Naive thymus-derived CD4-positive, alpha-beta T cell (primary cell): ENCODE data around the gene DIDO1. TPM values are rescaled to one million over a fixed set of nuclear protein-coding genes. Genes with fewer than 3 reads are reported as not detected.

Experiments
- ATAC-seq: fragments of 150-1000 bp; cut with Tn5 transposase; 2 replicates; pipeline ENCODE4 v1.10.0; 2021; ENCODE audit warnings: mild to moderate bottlenecking, moderate library complexity
- CTCF ChIA-PET: fragments of 350-600 bp; sonication (Branson Sonifier 250); formaldehyde crosslinking; loops from one replicate; lab custom pipeline; 2021; ENCODE audit warnings: antibody characterized with exemption; lab: Charles Lee
- POLR2A ChIA-PET: fragments of 350-600 bp; sonication (Branson Sonifier 250); formaldehyde crosslinking; loops from one replicate; lab custom pipeline; 2021; ENCODE audit warnings: antibody characterized with exemption, inconsistent platforms; lab: Charles Lee
- DNase-seq, 9 donors: peaks; one replicate each; pipeline versions ENCODE4 v3.0.0 to v3.0.0-alpha.2; 2020 to 2022; ENCODE audit warnings: mixed read lengths in 1 of 9
- H3K27ac ChIP-seq: one replicate; pipeline ENCODE4 v1.7.0; 2013; ENCODE audit warnings: mild to moderate bottlenecking, low read depth, low read length, moderate library complexity
- H3K27me3 ChIP-seq, 2 donors: one replicate each; pipeline ENCODE4 v1.7.0; 2013; ENCODE audit warnings: low read length in 2 of 2, mild to moderate bottlenecking in 2 of 2, moderate library complexity in 2 of 2; ENCODE audit not compliant: control insufficient read depth in 2 of 2, insufficient read depth in 2 of 2
- H3K36me3 ChIP-seq, 3 experiments: 1 replicate in 2 of 3; 2 replicates in 1 of 3; pipeline ENCODE4 v1.7.0; 2013; ENCODE audit warnings: low read length in 3 of 3, mild to moderate bottlenecking in 3 of 3, moderate library complexity in 1 of 3; ENCODE audit not compliant: insufficient read depth in 3 of 3, control insufficient read depth in 2 of 3
- H3K4me1 ChIP-seq, 2 donors: one replicate each; pipeline ENCODE4 v1.7.0; 2013; ENCODE audit warnings: low read length in 2 of 2, mild to moderate bottlenecking in 2 of 2, moderate library complexity in 1 of 2; ENCODE audit not compliant: control insufficient read depth in 2 of 2, insufficient read depth in 2 of 2
- H3K4me3 ChIP-seq: 2 replicates; pipeline ENCODE4 v1.7.0; 2013; ENCODE audit warnings: mild to moderate bottlenecking, low read length
- H3K9me3 ChIP-seq, 3 experiments: 1 replicate in 2 of 3; 2 replicates in 1 of 3; pipeline ENCODE4 v1.7.0; 2013; ENCODE audit warnings: low read length in 3 of 3; ENCODE audit not compliant: control insufficient read depth in 2 of 3
- H3K27ac Mint-ChIP-seq, 9 donors: one replicate each; pipeline ENCODE4 v1.8.0; 2020 to 2022; ENCODE audit warnings: mixed read lengths in 9 of 9, mild to moderate bottlenecking in 8 of 9, moderate library complexity in 5 of 9, inconsistent platforms in 2 of 9
- H3K27me3 Mint-ChIP-seq, 5 donors: one replicate each; pipeline ENCODE4 v1.8.0; 2021 to 2022; ENCODE audit warnings: mixed read lengths in 5 of 5, mild to moderate bottlenecking in 1 of 5
- H3K36me3 Mint-ChIP-seq, 5 donors: one replicate each; pipeline ENCODE4 v1.8.0; 2020 to 2022; ENCODE audit warnings: mixed read lengths in 5 of 5, mild to moderate bottlenecking in 3 of 5, inconsistent platforms in 1 of 5
- H3K4me1 Mint-ChIP-seq, 7 donors: one replicate each; pipeline ENCODE4 v1.8.0; 2020 to 2022; ENCODE audit warnings: mixed read lengths in 7 of 7, mild to moderate bottlenecking in 3 of 7, inconsistent platforms in 1 of 7
- H3K4me3 Mint-ChIP-seq, 10 donors: one replicate each; pipeline ENCODE4 v1.8.0; 2020 to 2022; ENCODE audit warnings: mild to moderate bottlenecking in 10 of 10, mixed read lengths in 10 of 10, moderate library complexity in 6 of 10, inconsistent platforms in 2 of 10
- H3K9me3 Mint-ChIP-seq, 11 donors: one replicate each; pipeline ENCODE4 v1.8.0; 2020 to 2022; ENCODE audit warnings: mixed read lengths in 11 of 11, mild to moderate bottlenecking in 4 of 11, inconsistent platforms in 1 of 11, moderate library complexity in 1 of 11
- intact Hi-C, 2 donors: fragments of 100-400 bp; cut with micrococcal nuclease; formaldehyde crosslinking; loops; one replicate each; pipeline ENCODE4 v1.15.1; 2023
- polyA plus RNA-seq, 2 donors: library from polyadenylated mRNA; unstranded; fragments of 300-500 nt; fragmentation: Illumina TruSeq; gene quantifications; one replicate each; pipeline ENCODE4 v1.2.3, GENCODE V29; 2021
- total RNA-seq, 6 experiments: library from RNA in 5 of 6; stranded (reverse) in 5 of 6; gene quantifications; 1 replicate in 5 of 6; 2 replicates in 1 of 6; pipeline ENCODE4 v1.2.3 and lab custom pipeline; 2021 to 2026

DIDO1 gene
- total and polyA plus RNA-seq, 7 experiments from 2014 or later = 36.6 to 139 (median 69.2) TPM

- intact Hi-C loops = loop anchor here (5.0 kb wide), 5 partner anchors 33 to 813 kb away; partner anchors contain the start of genes ADRM1 (in 1 of the 2), LSM14B (in 1 of the 2) and YTHDF1 (in 1 of the 2)
- no peak for DNase-seq
- Histone ChIP-seq H3K4me1 (peaks cover 34 to 38% of the 10 kb centered on the region in 2 donors), H3K4me3 (no peak overlapping the region), H3K27ac (no peak overlapping the region), H3K9me3 (no peaks in the 10 kb centered on the region), H3K36me3 (peaks cover 0 to 29% (median 0%) of the 10 kb centered on the region in 3 experiments), H3K27me3 (no peaks in the 10 kb centered on the region)
- ChIA-PET POLR2A (interaction anchor here (1.7 to 7.0 kb wide), 5 partner anchors 9 to 35 kb away, joined by 6 to 84 read pairs (median 57); partner anchors contain the start of genes DIDO1 and SLC17A9), CTCF (interaction anchor here (0.8 to 2.2 kb wide), 7 partner anchors 9 to 36 kb away, joined by 3 to 8 read pairs (median 4); partner anchors contain the start of gene DIDO1)
- H3K27me3 Mint-ChIP-seq = no peaks in the 10 kb centered on the region
- H3K4me3 Mint-ChIP-seq = no peak overlapping the region
- peaks cover 17 to 47% (median 30%) of the 10 kb centered on the region in 7 donors for H3K4me1 Mint-ChIP-seq
- no peaks in the 10 kb centered on the region for H3K9me3 Mint-ChIP-seq
- peaks cover 0 to 9% (median 0%) of the 10 kb centered on the region in 5 donors for H3K36me3 Mint-ChIP-seq
- no peak for ATAC-seq
- no peak overlapping the region for H3K27ac Mint-ChIP-seq
These were observed 9.1 kb upstream of the DIDO1 start for GRCh38 chr20:62935204-62935967.

GRCh38 chr20:62933966-62934365 is 7.7 kb upstream of the DIDO1 start:
- POLR2A ChIA-PET = interaction anchor here (1.0 to 7.0 kb wide), 5 partner anchors 8 to 33 kb away, joined by 4 to 84 read pairs (median 10); partner anchors contain the start of gene DIDO1
- no peak overlapping the region for H3K27ac Mint-ChIP-seq
- ATAC-seq = no peak
- peaks cover 0 to 6% (median 0%) of the 10 kb centered on the region in 5 donors for H3K36me3 Mint-ChIP-seq
- Histone ChIP-seq H3K4me1 (peaks cover 28 to 36% of the 10 kb centered on the region in 2 donors), H3K27me3 (no peaks in the 10 kb centered on the region), H3K4me3 (no peak overlapping the region), H3K27ac (no peak overlapping the region), H3K9me3 (no peaks in the 10 kb centered on the region), H3K36me3 (peaks cover 0 to 29% (median 0%) of the 10 kb centered on the region in 3 experiments)
- CTCF ChIA-PET = interaction anchor here (1.0 to 2.2 kb wide), 3 partner anchors 26 to 32 kb away, joined by 3 to 8 read pairs (median 4); no protein-coding TSS in a partner anchor
- peak in 1 of 9 donors; percentile 2 for DNase-seq
- H3K4me1 Mint-ChIP-seq = peaks cover 13 to 48% (median 26%) of the 10 kb centered on the region in 7 donors
- no peaks in the 10 kb centered on the region for H3K9me3 Mint-ChIP-seq
- intact Hi-C loops = no loop called here
- no peak overlapping the region for H3K4me3 Mint-ChIP-seq
- no peaks in the 10 kb centered on the region for H3K27me3 Mint-ChIP-seq

- intact Hi-C loops = no loop called here
- Mint-ChIP-seq H3K9me3 (no peaks in the 10 kb centered on the region), H3K27me3 (no peaks in the 10 kb centered on the region), H3K27ac (peak overlapping the region in 4 of 9 donors; percentile 82 to 92 (median 88)), H3K4me1 (peaks cover 23 to 56% (median 35%) of the 10 kb centered on the region in 7 donors), H3K4me3 (no peak overlapping the region), H3K36me3 (peaks cover 0 to 2% (median 0%) of the 10 kb centered on the region in 5 donors)
- DNase-seq = no peak
- no peak for ATAC-seq
- Histone ChIP-seq H3K36me3 (peaks cover 0 to 18% (median 0%) of the 10 kb centered on the region in 3 experiments), H3K4me3 (no peak overlapping the region), H3K9me3 (no peaks in the 10 kb centered on the region), H3K27me3 (no peaks in the 10 kb centered on the region), H3K4me1 (peaks cover 36 to 49% of the 10 kb centered on the region in 2 donors), H3K27ac (no peak overlapping the region)
- ChIA-PET POLR2A (interaction anchor here (1.0 kb wide), 1 partner anchor 12 kb away, joined by 3 read pairs; no protein-coding TSS in a partner anchor), CTCF (no interaction called here)
These were observed 5.2 kb upstream of the DIDO1 start for GRCh38 chr20:62931464-62931863.

- POLR2A ChIA-PET = interaction anchor here (0.6 to 6.4 kb wide), 7 partner anchors 8 to 97 kb away, joined by 3 to 84 read pairs (median 3); partner anchors contain the start of genes GID8 and SLC17A9
These were observed 2.8 kb upstream of the DIDO1 start for GRCh38 chr20:62929051-62929538.

GRCh38 chr20:62928246-62928939 is 2.1 kb upstream of the DIDO1 start:
- CTCF ChIA-PET = interaction anchor here (0.7 to 3.2 kb wide), 4 partner anchors 9 to 44 kb away, joined by 3 to 16 read pairs (median 9); partner anchors contain the start of gene GID8
- peaks cover 41 to 42% of the 10 kb centered on the region in 2 donors for H3K4me1 ChIP-seq
- intact Hi-C loops = loop anchor here (5.0 to 10.0 kb wide), 4 partner anchors 36 to 274 kb away; partner anchors contain the start of gene TCFL5 (in 2 of the 2)
- no peaks in the 10 kb centered on the region for H3K27me3 ChIP-seq
- H3K27ac Mint-ChIP-seq = peak overlapping the region; percentile 81 to 99 (median 93)
- H3K27ac ChIP-seq = peak overlapping the region; percentile 95
- H3K9me3 Mint-ChIP-seq = no peaks in the 10 kb centered on the region
- H3K4me3 ChIP-seq = peak overlapping the region; percentile 62
- POLR2A ChIA-PET = interaction anchor here (0.6 to 6.4 kb wide), 9 partner anchors 8 to 290 kb away, joined by 3 to 84 read pairs (median 9); partner anchors contain the start of genes GID8 and SLC17A9
- DNase-seq = no peak
- H3K36me3 Mint-ChIP-seq = peaks cover 0 to 5% (median 0%) of the 10 kb centered on the region in 5 donors
- peak overlapping the region; percentile 86 to 99 (median 95) for H3K4me3 Mint-ChIP-seq
- H3K4me1 Mint-ChIP-seq = peaks cover 40 to 77% (median 56%) of the 10 kb centered on the region in 7 donors
- ATAC-seq = no peak
- H3K9me3 ChIP-seq = no peaks in the 10 kb centered on the region
- H3K36me3 ChIP-seq = peaks cover 0 to 5% (median 0%) of the 10 kb centered on the region in 3 experiments
- no peaks in the 10 kb centered on the region for H3K27me3 Mint-ChIP-seq

More at GRCh38 chr20:62929051-62929538, 2.8 kb upstream of the DIDO1 start:
- peak in 7 of 9 donors; percentile 26 to 67 (median 36) for DNase-seq
- ATAC-seq = peak; percentile 57
- H3K4me1 ChIP-seq = peaks cover 35 to 39% of the 10 kb centered on the region in 2 donors
- H3K4me3 Mint-ChIP-seq = peak overlapping the region; percentile 86 to 99 (median 95)
- H3K36me3 ChIP-seq = peaks cover 0 to 5% (median 0%) of the 10 kb centered on the region in 3 experiments
- peaks cover 34 to 71% (median 49%) of the 10 kb centered on the region in 7 donors for H3K4me1 Mint-ChIP-seq
- peak overlapping the region; percentile 62 for H3K4me3 ChIP-seq
- H3K36me3 Mint-ChIP-seq = peaks cover 0 to 5% (median 0%) of the 10 kb centered on the region in 5 donors
- peak overlapping the region; percentile 95 for H3K27ac ChIP-seq
- no peaks in the 10 kb centered on the region for H3K9me3 Mint-ChIP-seq
- no peaks in the 10 kb centered on the region for H3K9me3 ChIP-seq
- CTCF ChIA-PET = interaction anchor here (0.9 to 3.2 kb wide), 2 partner anchors 21 to 28 kb away, joined by 3 to 16 read pairs; no protein-coding TSS in a partner anchor
- H3K27me3 ChIP-seq = no peaks in the 10 kb centered on the region
- H3K27ac Mint-ChIP-seq = peak overlapping the region; percentile 81 to 99 (median 93)
- intact Hi-C loops = loop anchor here (1.0 to 10.0 kb wide), 5 partner anchors 8 to 274 kb away; partner anchors contain the start of gene TCFL5 (in 2 of the 2)
- no peaks in the 10 kb centered on the region for H3K27me3 Mint-ChIP-seq
